Fibroblast of peridontal ligament (primary cell): ENCODE measurements around the gene NKD1.

Experiments used
- DNase-seq: peaks from one replicate; pipeline ENCODE4 v3.0.0-alpha.2; 2010; ENCODE audit errors: extremely low read depth

The NKD1 gene

DNA sequence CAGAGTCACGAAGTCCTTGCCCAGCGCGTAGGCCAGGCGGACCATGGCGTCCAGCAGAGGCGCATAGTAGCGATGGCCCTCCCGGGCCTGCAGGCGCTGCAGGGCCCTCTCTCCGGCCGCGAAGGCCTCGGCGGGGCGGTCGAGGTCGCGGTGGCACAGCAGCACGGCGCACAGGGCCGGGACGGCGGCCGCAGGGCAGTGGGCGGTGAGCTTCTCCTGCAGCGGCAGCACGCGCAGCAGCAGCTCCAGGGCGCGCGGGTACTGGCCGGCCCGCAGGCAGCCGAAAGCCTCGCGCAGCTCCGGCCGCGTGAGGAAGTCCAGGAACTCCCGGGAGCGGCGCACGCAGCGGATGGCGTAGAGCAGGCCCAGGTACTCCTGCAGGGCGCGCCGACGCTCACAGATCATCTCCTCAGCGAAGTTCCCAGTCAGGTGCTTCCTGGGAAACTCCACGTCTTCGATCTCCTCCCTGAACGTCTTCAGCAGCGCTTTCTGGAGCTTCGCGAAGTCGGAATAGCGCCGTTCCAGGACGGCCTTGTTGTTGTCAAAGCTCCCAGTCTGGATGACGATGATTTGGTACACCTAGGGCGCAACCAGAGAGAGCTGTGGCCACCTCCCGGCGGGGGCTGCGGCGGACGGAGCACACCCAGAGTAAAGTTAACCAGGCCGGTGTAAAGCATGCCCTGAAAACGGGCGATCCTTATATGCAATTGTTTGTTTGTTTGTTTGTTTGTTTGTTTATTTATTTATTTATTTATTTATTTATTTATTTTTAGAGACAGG, 125.5 kb downstream of the NKD1 start:
- no peak for DNase-seq

DNA sequence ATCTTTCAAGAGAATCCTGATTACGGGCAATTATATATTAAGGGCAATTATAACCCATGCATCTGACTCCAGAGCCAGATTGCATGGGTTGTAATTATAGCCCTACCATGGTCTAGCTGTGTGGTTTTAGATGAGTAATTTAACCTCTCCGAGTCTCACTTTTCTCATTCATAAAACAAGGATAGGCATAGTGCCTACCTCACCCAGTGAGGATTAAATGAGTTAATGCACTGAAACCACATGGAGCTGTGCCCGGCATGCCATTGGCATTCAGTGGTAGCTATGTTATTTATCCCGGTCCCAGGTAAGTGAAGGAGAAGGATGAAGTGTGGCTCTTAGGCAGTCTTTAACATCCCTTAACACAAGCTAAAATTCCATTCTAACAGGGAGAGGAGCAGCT, 126.6 kb downstream of the NKD1 start:
- no peak for DNase-seq

DNA sequence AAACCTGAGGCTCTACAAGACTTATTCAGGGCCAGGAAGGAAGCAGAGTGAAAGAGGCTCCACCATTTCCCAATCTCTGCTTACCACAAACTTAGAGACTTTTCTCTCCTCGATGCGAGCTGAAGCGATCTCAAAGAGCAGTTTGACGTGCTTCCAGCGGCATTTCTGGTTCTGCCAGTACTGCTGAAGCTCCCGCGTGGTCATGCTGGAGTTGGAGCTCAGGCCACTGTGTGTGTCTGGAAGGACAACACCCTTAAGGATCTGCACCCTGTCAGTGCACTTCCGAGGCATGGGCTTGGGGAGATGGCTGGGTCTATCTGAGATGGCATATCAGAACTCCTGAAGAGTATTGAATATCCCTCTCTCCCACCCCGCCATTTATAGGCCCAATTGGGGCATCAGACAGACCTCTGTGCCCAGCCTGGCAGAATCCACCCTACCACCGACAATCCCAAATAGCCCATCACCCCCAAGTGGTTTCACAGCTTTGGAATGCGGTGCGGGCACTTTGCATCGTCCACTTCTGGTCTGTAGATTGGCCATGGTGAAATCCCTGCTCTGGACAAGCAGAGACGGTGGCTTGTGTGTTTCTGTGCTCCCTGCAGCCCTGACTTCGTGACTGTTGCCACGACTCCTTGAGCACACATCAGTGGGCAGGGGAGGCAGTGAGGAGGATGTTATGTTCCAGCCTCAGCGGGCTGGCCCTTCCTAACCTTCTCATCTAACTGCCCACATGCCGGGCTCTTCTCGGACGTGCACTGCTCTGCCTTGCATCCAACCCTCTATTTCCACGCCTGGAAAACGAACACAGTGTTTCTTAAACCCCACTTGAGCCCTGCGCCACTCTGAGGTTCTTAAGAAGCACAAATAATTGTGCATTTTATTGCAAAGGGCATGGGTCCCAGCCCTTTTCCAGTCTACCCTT, 127.8 kb downstream of the NKD1 start:
- DNase-seq, result no peak

DNA sequence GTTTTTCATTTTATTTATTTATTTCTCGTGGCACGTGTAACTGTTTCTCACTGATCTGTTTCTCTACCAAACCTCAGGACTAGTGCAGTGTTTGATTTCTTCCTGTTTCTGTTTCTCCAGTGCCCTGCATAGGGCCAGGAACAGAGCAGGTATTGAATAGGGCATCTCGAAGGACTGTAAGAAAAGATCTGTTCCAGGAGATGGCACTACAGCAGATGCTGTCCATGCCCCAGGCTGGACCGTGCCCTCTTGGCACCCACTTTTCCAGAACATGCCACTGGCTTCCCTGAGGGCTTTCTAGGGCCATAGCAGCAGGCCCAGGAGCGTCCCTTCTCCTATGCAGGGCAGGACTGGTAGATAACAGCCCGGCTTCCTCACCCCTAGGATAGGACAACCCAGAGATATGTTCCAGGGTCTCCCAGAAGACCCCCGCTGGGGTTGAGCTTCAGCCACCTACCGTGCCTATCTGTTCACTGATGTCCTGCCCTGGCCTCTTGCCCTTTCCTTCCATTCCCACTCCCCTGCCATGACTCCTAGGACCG, 128.6 kb downstream of the NKD1 start:
- DNase-seq, result no peak

DNA sequence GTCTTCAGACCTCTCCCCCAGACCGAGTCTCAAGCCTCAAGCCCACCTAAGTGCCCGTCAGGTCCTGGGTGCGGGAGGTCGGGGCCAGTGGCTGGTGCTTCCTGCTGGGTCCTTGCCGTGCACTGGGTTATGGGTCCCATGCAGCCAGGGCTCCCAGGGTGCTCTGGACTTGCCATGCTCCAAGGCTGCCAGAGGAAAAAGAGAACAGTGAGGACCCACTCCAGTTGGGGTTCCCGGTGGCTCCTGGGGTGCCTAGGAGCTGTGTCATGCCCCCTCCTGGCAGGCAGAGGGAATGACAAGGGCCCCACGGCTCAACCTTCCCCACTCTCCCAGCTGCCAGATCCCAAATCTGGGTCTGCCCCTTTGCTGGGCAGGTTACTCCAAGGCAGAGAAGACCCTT, 129.2 kb downstream of the NKD1 start:
- DNase-seq, result no peak

DNA sequence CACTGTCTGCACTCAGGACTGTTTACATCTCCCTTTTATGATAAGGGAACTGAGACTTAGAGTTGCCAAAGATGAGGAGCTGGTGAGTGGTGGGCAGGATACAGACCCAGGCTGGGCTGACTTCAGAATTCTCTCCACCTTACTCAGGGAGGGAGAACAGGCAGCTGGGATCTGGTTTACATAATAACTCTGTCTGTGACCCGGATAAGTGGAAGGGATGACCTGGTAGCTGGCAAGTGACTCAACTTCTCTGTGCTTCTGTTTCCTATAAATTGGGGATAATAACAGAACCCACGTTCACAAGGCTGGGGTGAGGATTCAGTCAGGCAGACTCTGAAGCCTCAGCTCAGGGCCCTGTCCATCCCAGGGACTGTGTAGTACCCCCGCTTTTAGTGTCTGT, 130.3 kb downstream of the NKD1 start:
- no peak for DNase-seq

DNA sequence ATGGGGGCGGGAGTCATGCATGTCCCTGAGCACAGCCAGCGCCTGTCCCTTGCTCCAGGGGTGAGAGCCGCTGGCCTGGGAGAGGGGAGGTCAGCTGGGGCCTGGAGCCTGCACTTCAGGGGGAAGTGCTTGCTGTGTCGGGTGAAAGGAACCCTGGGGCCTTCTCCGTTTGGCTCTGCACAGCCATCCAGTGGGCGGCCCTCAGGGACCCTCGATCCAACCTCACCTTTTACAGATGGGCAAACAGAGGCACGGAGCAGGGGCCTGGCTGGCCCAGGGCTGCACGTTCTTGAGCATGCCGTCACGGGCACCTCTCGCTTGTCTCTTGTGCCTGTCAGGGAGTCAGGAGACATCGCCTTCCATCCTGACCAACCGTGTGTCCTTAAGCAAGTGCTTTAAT, 131.1 kb downstream of the NKD1 start:
- DNase-seq, result no peak

DNA sequence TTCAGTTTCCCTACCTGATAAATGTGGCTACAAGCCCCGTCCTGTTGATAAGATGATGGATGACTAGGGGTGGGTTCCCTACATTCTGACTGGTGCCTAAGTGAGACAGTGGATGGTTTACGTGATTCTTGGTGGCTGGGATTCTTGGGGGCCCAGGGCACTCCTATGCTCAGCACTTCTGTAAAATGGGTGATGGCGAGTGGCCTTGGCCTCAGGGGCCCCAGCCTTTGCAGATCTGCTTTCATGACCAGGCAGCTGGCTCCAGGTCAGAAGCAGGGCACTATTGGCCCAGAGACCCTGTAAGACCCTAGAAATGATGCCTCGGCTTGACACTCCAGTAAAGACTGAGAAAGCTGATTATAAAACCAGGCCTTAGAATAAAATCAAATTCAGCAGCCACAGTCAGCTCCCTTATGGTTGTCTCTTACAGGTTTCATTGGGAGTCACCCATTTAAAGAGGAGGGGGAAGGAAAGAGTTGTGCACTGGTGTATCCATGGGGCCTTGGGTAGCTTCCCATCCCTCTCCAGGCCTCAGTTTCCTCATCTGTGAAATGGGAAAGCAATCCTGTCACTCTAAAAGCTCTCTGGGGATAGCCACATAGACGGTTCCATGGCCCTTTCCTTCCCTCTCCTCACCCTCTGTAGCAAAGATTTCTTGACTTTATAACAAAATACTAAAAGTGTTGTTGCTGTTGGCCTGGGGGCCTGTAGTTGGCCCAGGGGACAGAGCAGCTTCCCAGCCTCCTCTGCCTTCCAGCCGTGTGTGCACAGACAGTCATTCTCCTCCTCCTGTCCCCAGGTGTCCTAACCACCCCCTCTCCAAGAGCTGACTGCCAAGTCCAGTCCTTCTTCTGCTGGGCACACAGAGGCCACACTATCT, 131.7 kb downstream of the NKD1 start:
- no peak for DNase-seq

DNA sequence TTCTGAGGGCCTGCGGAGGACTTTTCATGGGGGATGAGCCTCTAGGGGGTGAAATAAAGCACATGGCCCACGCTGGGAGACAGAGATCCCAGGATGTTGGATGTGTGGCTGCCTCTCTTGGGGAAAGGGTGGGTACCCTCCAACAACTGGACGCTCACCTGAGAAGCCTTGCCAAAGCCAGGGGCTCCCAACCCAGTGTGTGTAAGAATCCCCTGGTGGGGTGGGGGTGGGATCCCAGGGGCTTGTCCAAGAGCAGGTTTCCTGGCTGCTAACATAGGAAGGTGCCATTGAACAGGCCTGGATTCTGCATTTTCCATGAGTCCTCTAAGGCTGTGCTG, 132.3 kb downstream of the NKD1 start:
- DNase-seq, result no peak

DNA sequence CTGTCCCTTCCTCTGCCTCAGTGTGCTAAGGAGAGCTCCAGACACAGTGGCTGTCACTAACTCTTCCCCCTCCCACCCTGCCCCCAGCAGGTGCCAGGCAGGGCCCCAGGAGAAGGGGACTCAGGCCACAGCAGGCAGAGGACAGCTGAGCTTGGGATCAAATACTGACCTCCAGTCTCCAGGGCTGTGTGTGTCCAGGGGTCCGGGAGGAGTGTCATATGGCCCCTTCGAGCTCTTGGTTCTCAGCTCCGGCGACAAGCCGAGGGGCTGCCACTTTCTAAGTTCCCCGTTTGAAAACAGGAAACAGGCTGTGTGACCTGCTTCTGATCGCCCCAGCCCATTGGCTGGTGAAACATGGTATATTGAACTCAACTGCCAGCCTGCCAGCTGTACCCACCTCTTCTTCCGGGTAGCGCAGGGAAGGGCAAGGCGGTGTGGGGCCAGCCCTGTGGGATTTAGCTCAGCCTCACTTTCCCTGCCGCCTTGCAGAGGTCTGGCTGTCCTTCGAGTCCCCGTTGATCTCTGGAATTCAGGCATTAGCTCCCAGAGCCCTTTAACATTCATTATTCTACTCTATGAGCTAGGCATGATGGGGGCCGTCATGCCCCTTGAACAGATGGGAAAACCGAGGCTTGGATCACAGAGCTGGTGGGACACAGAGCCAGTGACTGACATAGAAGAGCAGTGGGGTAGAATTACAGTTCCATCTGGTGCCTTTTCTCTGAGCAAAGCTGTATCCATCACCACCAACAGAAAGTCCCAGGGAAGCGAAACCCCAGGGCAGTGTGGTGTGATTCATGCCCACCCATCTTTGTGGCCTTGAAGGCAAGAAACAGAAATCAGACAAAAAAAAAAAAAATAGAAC, 133.1 kb downstream of the NKD1 start, which contains the start of gene SNX20:
SNX20 (minus strand) TSS at position 292 of the 865 bp plus-strand sequence. CDS start 3,786 bp downstream, outside the sequence.
- no peak for DNase-seq

DNA sequence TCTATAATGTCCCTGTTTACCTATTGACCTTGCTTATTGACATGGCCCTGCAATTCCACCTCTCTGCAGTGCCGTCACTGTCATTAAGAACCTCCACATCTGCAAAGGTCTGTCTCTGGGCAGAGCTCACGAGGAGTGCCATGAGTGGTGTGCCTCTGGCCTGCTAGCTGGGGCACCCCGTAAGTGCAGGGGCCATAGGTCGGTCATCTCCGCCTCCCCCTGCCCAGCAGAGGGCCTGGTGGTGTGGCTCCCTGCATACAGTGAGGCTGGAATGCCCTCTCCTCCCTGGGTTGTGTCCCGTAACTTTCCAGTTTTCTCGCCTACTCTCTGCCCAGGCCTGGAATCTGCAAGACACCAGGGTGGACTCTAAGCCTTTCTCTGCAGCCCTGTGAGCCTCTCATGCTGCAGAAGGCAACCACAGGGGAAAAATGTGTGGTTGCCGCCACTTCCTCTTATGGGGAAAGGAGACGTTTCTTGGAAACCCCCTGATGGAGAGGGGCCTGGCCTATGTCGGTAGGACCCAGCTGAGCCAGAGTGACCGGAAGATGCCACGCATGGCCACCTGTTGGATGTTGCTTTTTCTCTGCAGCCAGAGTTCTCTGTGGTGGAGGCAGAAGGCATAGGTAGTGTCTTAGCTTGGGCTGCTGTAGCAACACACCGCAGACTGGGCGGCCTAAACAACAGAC, 135.6 kb downstream of the NKD1 start:
- no peak for DNase-seq

DNA sequence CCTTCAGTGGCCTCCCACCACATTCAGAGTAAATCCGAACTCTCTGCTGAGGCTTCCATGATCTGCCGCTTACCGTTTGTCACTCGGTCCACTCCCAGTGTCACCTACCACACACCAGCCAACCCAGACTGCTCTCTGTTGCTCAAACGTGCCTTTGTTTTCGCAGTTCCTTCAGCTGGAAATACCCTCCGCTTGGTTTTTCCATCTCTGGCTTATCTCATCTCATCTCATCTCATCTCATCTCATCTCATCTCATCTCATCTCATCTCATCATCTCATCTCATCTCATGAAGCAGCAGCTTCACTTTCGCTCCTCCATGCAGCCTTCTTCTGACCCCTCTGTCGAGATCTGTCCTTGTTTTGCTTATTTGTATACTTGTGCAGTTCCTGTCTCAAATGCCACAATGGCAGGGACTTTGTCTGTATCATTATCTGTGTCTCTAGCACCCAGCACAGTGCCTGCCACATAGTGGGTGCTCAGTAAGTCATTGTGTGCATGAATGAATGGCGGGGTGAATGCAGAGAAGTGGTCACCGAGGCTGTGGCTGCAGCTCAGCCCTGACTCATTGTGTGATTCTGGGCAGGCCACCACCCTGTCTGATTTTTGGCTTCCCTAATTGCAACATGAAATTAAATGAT, 136.7 kb downstream of the NKD1 start:
- no peak for DNase-seq

DNA sequence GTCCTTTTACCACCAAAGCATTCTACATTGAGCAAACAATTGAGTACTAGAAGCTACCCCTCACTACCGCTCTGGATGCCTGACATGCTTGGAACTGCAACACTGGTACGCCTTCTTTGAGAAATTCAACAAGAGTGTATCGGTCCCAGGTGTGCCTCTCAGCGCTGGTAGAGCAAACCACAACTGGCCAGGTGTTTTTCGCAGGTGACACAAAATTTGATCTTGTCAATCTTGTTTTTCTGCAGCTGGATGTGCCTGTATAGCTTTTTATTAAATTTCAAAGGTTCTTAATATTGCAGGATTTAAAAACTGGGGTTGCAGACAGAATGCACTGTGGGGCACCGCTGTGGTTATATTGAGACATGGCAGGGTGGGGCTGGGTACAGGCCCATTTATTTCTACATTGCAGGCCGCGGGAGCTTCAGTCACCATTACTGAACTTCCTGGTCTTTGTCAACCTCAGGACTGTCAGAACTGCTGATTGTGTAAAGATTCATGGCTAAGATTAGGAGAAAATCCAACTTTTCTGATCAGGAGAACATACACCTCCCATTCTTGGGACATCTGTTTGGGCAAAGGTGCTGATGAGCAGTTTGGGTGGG, 137.4 kb downstream of the NKD1 start:
- DNase-seq, result no peak

DNA sequence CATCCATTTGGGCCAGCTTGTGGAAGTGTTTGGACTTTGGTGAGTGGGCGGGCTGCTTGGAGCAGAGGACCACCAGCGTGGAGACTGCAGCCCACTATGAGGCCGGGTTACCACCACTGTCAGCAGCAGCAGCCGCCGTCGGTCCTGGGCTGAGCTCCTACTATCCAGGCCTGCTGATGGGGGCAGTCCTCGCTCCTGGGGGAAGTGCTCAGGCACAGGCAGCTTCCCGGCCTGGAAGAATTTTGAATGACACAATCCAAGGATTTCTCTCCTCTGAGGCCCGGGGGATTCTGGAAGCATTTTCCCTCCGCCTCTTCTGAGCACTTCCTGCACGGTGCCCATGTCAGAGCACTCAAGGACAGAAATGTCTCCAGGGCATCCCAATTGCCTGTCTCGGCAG, 139.9 kb downstream of the NKD1 start:
- no peak for DNase-seq

DNA sequence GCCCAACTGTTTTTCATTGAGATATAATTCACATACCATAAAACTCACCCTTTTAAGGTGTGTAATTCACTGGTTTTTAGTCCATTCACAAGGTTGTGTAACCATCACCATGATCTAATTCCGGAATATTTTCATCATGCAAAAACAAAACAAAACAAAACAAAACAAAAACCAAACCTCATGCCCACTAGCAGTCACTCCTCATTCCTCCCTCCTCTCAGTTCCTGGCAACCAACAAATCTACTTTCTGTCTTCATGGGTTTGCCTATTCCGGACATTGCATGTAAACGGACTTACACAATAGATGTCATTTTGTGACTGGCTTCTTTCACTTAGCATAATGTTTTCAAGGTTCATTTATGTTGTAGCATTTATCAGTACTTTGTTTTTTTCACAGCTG, 140.7 kb downstream of the NKD1 start:
- DNase-seq, result no peak

DNA sequence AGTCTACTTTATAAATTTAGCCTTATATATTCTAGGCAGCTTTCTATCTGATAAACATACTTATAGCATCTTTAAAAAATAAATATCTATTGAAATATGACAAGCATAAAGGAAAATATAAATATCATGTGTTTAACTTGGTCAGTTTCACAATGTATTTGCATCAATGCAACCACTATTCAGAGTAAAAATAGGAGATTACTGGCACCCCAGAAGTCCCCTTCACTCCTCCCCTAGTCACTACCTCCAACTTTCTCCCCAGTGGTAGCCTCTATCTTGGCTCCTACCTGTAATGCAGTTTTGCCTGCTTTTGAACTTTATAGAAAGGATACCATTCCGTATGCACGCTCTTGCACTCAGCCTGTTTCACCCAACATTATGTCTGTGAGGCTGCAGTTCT, 142.0 kb downstream of the NKD1 start:
- no peak for DNase-seq

DNA sequence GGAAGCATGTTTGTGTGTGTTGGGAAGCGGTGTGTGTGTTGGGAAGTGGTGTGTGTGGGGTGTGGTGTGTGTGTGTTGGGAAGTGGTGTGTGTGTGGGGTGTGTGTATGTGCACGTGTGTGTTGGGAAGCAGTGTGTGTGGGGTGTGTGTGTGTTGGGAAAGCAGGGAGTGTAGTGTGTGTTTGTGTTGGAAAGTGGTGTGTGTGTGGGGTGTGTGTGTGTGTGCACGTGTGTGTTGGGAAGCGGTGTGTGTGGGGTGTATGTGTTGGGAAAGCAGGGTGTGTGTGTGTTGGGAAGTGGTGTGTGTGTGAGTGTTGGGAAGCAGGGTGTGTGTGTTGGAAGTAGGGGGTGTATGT, 144.4 kb downstream of the NKD1 start:
- no peak for DNase-seq

DNA sequence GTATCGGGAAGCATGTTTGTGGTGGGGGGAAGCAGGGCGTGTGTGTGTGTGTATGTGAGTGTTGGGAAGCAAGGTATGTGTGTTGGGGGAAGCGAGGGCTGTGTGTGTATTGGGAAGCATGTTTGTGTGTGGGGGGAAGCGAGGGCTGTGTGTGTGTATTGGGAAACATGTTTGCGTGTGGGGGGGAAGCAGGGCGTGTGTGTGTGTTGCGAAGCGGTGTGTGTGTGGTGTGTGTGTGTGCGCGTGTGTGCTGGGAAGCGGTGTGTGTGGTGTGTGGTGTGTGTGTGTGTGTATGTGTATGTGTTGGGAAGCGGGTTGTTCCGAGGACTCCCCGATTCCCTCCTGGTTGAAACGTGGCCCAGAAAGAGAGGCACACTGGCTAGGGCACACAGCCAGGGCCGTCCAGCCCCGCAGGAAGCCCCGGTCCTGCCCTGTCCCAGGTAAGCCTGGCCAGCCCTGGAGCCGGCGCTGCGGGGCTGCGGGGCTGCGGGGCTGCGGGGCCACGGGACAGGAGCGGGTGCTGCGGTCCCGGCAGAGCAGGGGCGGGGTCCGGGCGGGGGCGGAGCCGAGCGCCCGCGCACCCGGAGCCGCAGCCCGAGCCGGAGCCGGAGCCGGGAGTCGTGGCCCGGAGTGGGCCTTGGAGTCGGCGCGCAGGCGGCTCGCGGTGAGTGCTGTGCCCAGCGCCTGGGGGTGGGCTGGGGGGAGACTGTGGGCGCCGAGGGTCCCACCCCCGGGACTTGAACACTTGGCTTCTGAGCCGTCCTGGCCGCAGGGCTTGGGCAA, 145.0 kb downstream of the NKD1 start, which contains the start of gene NOD2:
NOD2 (plus strand) TSS at position 608 of the 783 bp plus-strand sequence. CDS start 5,890 bp downstream, outside the sequence.
- DNase-seq, result no peak
